Measurements from ENCODE around the gene TMEM115. TPM values are rescaled to one million over a fixed set of nuclear protein-coding genes. Genes with fewer than 3 reads are reported as not detected.

The TMEM115 gene
- total and polyA plus RNA-seq, 9 of the 15 experiments (the other 6 are each of a cell fraction or from before 2014, with no cell fraction given), result 1.6 to 26.9 (median 14.1) TPM

- TF ChIP-seq ID3 (CRISPR knock-in tag; IDR thresholded peaks at IDR 0.05), result no peak
- TF ChIP-seq ID3 (tag; IDR thresholded peaks at IDR 0.05), result no peak
Observed at GRCh38 chr3:50365842-50366220, 6.5 kb upstream of the TMEM115 start (continued).

GRCh38 chr3:50365080-50365841, 5.9 kb upstream of the TMEM115 start:
- intact Hi-C loops (cut with micrococcal nuclease), result no loop called here
- 3% methylated on average over 32 of the region's 53 CpGs for WGBS (ENCODE audit: insufficient coverage, low coverage, missing lambda C conversion rate)
- peak overlapping the region; percentile 69 for H3K4me2 ChIP-seq (ENCODE audit: insufficient read depth, low read length)
- no peaks in the 10 kb centered on the region for H3K79me2 ChIP-seq (ENCODE audit: control insufficient read depth, insufficient read depth, low read length)
- ChIA-PET CTCF (ENCODE audit: low intra/inter-chr PET ratio) (no interaction called here), POLR2A (interaction anchor here (0.6 to 1.0 kb wide), 4 partner anchors 11 to 87 kb away, joined by 3 to 4 read pairs (median 3); no protein-coding TSS in a partner anchor)
- peak overlapping the region; percentile 91 for H2AFZ ChIP-seq (ENCODE audit: low read depth, low read length)
- H3K9ac ChIP-seq (ENCODE audit: insufficient read depth in 1 of 2, low read depth in 2 of 2, low read length in 2 of 2), result peak overlapping the region; percentile 22 to 92; a peak in 2 of 4 replicates
- no peaks in the 10 kb centered on the region for H3K9me3 ChIP-seq (replicated peaks; ENCODE audit: control insufficient read depth, insufficient read depth, low read depth, low read length)
- DNase-seq (ENCODE audit: extremely low read depth in 1 of 4, low spot score in 3 of 4) (peak; percentile 87 to 93 (median 90)), ATAC-seq (peak; percentile 94), FAIRE-seq (peak; percentile 84)
- no peaks in the 10 kb centered on the region for H3K36me3 ChIP-seq (ENCODE audit: control insufficient read depth, insufficient read depth, low read length)
- H3K4me3 ChIP-seq, result peak overlapping the region; percentile 39
- H4K20me1 ChIP-seq (replicated peaks; ENCODE audit: control insufficient read depth, insufficient read depth, low read length), result no peaks in the 10 kb centered on the region
- no TSS peak for BruUV-seq (replicated peaks)
- in situ Hi-C loops (cut with MboI), result no loop called here
- no peaks in the 10 kb centered on the region for H3K27me3 ChIP-seq (ENCODE audit: control insufficient read depth in 2 of 2, insufficient read depth in 2 of 2, low read length in 2 of 2)
- H3K9me1 ChIP-seq (ENCODE audit: control insufficient read depth, insufficient read depth, low read length), result no peaks in the 10 kb centered on the region
- no peak overlapping the region for H3K27ac ChIP-seq (ENCODE audit: extremely low read depth, low read depth, low read length)
- H3K4me1 ChIP-seq (replicated peaks in 1 of 2; ENCODE audit: control insufficient read depth in 2 of 2, insufficient read depth in 2 of 2, low read length in 2 of 2), result peaks cover 0 to 30% of the 10 kb centered on the region in 2 experiments; a peak in 3 of 5 replicates
- no peak for TF ChIP-seq PPARD (CRISPR knock-in tag; IDR thresholded peaks at IDR 0.05)
- TF ChIP-seq ZNF121 (CRISPR knock-in tag; conservative IDR thresholded peaks at IDR 0.05), result no peak
- no peak for TF ChIP-seq DACH1 (IDR thresholded peaks at IDR 0.05; ENCODE audit: partially characterized antibody)
- TF ChIP-seq YY1 (IDR thresholded peaks at IDR 0.05; ENCODE audit: borderline replicate concordance in 1 of 3, control insufficient read depth in 1 of 3, extremely low read depth in 1 of 3, insufficient read depth in 3 of 3, insufficient read length in 1 of 3, insufficient replicate concordance in 2 of 3, low read depth in 1 of 3, low read length in 2 of 3), result peak in 2 of 3 experiments; percentile 10 to 40
- no peak for TF ChIP-seq MEF2A (IDR thresholded peaks at IDR 0.05; ENCODE audit: control insufficient read depth, low read depth, low read length)
- TF ChIP-seq EZH2 (IDR thresholded peaks at IDR 0.05; ENCODE audit: borderline replicate concordance, low read depth, low read length), result no peak
- no peak for TF ChIP-seq ATF1 (CRISPR knock-in tag; IDR thresholded peaks at IDR 0.05)
- 0 out of 2 replicates have a peak, but pooled peaks have one; percentile 11 for TF ChIP-seq ATF1 (tag; IDR thresholded peaks at IDR 0.05)
- TF ChIP-seq RAD21 (CRISPR knock-in tag; conservative IDR thresholded peaks at IDR 0.05 in 1 of 2, IDR thresholded peaks at IDR 0.05 in 1 of 2), result no peak
